CD4-positive, alpha-beta T cell treated with Interleukin-6 at 100 ng/mL for 8 hours (primary cell): ENCODE data around the gene CASP1.
"Not testable (repeated sequence)": the region's sequence is repeated elsewhere in the genome, so short reads cannot be mapped to it uniquely, and the experiment has no call there.

Experiments used
- DNase-seq: peaks from one replicate; pipeline ENCODE4 v3.0.0-alpha.2; 2020; ENCODE audit warnings: mixed read lengths, low spot score

Gene CASP1

GRCh38 chr11:105034813-105035620, at the start of gene CASP1:
CASP1 (minus strand) TSS chr11:105035144; CDS start chr11:105035113, 31 bp downstream.
- peak; percentile 48 for DNase-seq

DNA sequence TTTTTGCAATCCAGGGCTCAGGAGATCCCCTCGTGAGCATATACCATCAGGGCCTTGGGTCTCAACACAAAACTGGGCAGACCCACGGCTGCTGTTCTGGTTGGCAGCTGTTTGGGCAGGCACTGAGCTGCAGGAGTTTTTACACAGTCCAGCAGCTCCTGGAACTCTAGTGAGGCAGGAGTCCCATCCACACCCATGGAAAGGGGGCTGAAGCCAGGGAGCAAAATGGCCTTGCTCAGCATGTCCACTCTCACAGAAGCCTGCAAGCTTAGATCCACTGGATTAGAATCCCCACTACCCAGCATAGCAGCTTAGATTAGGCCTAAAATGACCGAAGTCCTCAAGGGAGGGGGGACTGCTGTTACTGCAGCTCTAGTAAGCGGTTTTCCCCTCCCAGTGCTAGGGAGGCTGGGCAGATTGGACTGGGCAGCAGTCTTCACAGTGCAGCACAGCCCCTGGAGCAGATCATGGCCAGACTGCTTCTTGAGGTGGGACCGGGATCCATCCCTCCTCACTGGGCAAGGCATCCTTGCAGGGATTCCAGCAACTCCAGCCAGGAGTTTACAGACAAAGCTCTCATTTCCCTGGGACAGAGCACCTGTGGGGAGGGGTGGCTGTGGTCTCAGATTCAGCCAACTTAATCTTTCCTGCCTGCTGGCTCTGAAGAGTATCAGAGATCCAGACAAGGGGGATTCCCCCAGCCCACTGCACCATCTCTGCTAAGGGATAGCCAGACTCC, 46.6 kb upstream of the CASP1 start:
- no peak for DNase-seq

- not testable (repeated sequence) for DNase-seq
Measured at GRCh38 chr11:105080171-105080906, 45.4 kb upstream of the CASP1 start.

- no peak for DNase-seq
Measured at GRCh38 chr11:105078283-105078682, 43.3 kb upstream of the CASP1 start.

DNA sequence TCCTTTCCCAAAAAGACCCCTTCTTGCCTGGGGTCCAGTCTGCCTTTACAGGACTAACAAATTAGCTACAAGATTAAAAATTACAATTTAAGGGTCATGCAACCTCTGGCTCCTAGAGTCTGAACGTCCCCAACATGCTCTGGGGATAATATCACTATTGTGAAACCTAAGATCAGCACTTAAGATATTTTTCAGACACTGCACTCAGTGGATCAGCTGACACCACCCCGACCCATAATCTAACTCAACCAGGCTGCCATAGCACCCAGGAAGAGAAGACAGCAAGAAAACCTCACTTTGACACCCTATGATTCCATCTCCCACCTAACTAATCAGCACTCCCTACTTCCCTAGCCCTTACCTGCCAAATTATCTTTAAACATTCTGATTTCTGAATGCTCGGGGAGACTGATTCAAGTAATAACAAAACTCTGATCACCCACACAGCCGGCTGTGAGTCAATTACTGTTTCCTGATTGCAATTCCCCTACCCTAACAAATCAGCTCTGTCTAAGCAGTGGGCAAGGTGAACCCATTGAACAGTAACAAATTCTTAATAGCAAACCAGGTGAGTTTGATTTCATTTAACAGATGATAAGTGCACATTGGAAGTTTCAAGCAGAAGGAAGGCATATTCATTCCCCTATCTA, 42.3 kb upstream of the CASP1 start:
- not testable (repeated sequence) for DNase-seq

DNA sequence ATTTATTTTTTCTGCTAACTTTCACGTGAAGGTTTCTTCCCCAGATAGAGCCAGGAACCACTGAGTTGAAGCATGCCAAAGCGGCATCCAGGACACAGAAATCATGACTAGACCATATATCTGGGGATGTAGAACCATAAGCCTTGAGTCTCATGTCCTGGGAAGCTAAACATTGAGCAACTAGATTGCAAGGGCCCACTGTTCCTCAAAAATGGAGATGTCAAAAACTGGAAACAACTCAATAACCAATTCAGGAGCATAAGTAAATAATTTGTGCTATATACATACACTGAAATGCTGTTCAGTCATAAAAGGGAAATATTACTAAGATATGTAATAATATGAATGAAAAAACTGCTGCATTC, 39.2 kb upstream of the CASP1 start:
- no peak for DNase-seq

DNA sequence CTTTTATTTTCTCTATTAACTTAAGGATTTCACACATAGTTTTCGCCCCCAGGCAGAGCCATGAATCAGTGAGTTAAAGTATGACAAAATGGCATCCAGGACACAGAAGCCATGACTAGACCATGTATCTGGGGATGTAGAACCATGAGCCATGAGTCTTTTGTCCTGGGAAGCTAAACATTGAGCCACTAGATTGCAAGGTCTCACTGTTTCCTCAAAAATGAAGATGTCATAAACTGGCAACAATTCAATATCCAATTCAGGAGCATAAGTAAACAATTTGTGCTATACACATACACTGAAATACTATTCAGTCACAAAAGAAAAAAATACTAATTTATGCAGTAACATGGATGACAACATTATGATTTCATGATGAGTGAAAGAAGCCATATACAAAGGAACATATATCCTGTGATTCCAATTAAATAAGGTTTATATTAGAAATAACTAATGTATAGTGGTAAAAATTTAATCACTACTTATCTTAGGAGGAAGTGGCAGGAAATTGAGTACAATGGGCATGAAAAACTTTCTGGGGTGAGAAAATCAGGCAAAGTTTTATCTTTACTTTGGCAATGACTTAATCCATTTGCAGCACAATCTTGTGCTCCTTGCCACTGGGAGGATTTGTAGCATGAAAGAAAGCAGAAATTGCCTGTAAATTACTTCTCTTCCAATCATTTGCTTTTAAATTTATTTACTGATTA, 38.7 kb upstream of the CASP1 start:
- DNase-seq: no peak

DNA sequence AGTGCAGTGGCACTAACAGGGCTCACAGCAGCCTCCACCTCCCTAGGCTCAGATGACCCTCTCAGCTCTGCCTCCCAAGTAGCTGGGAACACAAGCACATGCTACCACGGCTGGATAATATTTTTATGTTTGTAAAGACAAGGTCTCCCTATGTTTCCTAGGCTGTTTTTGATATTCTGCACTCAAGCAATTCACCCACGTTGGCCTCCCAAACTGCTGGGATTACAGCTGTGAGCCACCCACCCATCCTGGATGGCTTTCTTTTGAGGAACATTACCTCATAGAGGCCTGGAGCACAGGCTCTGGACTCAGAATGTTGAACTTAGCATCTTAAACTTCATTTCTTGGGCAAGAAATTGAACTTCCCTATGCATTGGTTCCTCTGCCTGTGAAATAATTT, 37.1 kb upstream of the CASP1 start:
- DNase-seq: not testable (repeated sequence)

DNA sequence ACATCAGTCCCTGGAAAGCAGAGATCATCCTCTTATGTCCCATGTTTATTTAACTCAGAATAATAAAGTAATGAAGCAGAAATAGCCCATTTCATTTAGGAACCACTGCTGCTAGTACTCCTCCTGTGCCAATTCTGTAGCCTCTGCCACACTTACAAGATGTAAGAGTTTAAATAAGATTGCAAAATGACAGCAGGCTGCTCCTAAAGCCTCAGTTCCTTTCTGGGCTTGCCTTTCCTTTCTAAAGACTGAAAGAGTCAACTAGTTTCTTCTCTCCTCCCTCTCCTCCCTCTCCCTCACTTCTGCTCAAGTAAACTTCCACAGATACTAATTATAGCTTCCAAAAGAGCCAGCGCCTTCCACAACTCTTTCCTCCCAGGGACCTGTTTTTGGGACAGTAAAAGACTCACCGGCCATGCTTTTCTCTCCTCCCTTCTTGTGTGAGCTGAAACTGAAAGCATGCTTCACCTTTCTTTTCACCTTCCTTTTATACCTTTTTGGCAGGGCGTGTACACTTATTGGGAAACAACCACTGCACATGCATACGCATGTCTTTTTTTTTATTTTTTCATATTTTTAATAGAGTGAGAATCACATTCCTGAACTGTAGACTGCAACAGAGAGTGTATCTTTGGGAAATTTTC, 36.3 kb upstream of the CASP1 start:
- DNase-seq: peak; percentile 40

- peak; percentile 14 for DNase-seq
Measured at GRCh38 chr11:105070306-105070705, 35.4 kb upstream of the CASP1 start.

GRCh38 chr11:105069749-105070148, 34.8 kb upstream of the CASP1 start:
- DNase-seq: not testable (repeated sequence)

DNA sequence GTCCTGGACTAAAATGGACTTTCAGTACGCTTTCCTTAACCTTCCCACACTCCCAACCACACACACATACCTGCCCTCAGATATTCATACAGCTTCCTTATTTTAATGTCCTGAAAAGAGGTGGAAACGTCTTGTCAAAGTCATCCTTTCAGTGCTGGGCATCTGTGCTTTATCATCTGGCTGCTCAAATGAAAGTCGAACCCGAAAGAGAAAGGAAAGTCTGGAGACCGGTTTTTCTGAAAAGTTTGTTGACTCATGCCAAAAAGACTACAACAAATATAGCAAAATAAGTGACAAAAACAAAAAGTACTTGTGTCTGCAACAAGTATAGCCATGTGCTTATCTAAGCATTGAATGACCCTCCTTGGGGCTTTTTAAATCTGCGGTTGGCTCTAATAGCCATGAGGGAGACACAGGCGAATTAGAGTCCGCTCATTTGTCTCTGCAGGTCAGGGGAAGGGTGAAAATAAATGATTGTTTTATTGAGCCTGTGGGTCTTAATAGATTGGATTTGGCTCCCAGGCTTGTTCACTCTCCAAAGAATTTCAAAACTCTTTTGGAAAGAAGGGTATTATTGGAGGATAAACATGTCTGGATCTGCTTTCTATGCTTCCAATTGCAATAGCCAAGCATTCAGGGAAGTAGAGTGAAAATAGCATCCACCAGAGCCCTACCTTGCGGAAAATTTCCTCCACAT, 28.4 kb upstream of the CASP1 start:
- DNase-seq: not testable (repeated sequence)

- DNase-seq: no peak
Measured at GRCh38 chr11:105057432-105057831, 22.5 kb upstream of the CASP1 start.

DNA sequence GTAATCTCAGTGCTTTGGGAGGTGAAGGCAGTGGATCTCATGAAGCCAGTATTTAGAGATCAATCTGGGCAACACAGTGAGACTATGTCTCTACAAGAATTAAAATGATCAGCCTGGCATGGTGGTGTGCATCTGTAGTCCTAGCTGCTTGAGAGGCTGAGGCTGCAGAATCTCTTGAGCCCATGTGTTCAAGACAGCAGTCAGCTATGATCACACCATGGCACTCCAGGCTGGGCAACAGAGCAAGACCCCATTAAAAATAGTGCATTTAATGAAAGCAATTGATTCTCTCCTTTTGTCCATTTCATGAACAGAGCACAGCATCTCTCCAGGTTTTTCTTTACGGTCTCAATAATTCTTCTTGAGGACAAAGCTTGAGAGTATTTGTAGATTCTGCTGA, 21.5 kb upstream of the CASP1 start:
- no peak for DNase-seq

DNA sequence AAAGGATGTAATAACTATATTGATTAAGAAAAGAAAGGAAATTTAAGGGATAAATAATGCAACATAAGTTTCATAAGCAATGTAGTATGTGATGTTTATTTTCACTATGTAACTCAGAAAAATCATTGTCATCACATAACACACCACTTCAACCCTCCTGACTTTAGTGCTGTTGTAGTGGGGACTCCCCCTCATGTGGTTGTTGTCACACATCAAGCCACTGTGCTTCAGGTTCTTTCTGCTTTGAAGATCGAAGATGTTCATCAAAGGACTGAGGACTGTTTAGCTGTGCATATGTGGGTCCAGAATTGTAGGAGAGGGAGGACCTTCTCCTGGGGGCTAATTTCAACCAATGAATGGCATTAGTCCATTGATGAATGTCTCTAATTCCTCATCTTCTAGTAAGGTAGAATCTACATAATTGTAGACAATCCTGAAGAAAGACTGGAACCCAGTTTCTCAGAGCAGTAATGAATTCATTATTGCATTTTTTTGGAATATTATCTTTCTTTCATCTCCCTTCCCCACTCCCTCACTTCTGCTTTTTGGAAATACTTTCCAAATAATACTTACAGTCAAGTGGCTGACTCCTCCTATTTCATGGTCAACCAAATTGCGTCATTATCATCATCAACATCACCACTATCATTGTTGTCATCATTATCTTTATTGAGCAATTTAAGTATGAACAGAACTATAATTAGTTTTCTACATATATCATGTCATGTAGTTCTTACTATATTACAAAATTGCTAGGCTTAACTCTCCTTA, 20.0 kb upstream of the CASP1 start:
- no peak for DNase-seq

GRCh38 chr11:105052487-105052886, 17.5 kb upstream of the CASP1 start:
- no peak for DNase-seq

- DNase-seq: no peak
Measured at GRCh38 chr11:105051559-105051958, 16.6 kb upstream of the CASP1 start.

DNA sequence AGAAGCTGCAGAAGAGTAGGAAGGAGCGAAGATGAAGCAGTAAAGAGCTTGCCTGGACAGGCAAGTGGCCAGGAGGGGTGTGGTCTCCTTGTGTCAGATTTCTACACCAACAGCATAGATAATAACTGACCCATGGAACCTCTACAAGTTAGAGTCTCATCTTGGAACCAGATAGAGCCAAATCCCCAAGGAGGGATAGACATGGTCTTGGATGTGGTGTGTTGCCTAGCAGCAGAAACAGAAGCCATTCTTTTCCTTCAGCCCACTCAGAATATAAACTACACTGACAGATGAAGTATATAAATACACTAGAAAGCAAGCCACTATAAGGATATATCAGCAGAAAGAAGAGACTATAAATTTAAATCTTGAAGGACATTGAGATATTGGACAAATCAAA, 14.5 kb upstream of the CASP1 start:
- DNase-seq: no peak

GRCh38 chr11:105046898-105047579, 12.1 kb upstream of the CASP1 start:
- DNase-seq: no peak
